Measurements from ENCODE around the gene CACNA1C.

CACNA1C gene

DNA sequence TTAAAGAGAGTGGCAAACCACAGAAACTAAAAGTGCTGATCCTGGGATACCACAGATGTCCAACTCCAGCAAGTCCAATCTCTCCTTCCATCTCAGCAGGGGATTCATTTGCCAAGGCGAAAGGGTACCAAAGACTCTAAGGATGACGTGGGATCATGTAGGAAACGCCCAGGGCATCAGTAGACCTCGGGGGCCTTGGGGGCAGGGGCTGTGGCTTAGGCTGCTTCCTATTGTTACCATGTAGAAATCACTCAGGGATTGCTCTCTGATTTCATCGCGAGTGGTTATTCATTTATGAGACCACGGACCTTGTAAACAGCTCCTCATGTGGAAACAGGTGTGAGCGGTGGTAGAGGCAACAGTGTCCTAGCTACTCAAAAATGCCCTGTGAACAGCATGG, 592.7 kb downstream of the CACNA1C start:
- TF ChIP-seq JUND (IDR thresholded peaks at IDR 0.05; ENCODE audit: low read depth), result no peak
- in situ Hi-C loops (cut with HindIII; ENCODE audit: low pct_unique_long_range_greater_than_20kb, low sequenced_read_pairs), result no loop called here
- DNase-seq (ENCODE audit: low read depth in 1 of 2, low spot score in 1 of 2), result no peak

DNA sequence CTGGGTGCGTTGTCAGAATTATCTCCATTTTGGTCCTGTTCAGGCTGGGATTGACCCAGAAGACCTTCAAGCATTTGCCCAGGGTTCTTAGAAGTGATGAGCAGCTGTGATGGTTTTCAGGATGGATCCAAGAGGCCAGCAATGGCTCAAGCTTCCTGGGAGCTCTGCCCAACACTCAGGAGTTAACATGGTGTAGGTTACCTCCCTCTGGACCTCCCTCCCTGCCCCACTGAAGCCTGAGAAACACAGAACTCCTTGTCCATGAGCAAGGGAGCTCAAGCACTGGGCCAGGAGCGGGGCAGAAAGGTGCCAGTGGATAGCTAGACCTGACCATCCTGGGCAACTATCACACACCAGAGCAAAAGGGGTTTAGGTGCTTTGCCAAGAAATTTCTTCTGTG, 593.6 kb downstream of the CACNA1C start:
- DNase-seq (ENCODE audit: low read depth in 1 of 2, low spot score in 1 of 2), result no peak
- no peak for TF ChIP-seq JUND (IDR thresholded peaks at IDR 0.05; ENCODE audit: low read depth)
- in situ Hi-C loops (cut with HindIII; ENCODE audit: low pct_unique_long_range_greater_than_20kb, low sequenced_read_pairs), result no loop called here

DNA sequence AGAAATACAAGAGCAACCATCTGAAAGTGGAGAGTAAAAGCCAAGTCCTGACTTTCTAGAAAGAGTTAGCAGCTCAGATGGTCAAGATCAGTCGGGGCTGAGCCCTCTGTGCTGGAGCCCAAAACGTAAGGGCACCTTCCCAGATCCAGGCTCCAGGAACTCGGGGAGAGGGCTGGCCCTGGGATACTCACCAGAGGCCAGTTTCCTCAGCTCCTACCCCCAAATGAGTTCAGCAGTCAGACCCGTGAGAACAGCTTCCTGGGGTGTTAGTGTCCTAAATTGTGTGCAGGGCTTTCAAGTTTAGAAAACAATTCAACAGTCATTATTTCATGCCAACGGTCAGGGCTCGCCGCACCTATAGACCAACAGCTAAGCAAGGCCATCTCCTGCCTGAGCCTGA, 594.4 kb downstream of the CACNA1C start:
- in situ Hi-C loops (cut with HindIII; ENCODE audit: low pct_unique_long_range_greater_than_20kb, low sequenced_read_pairs), result no loop called here
- DNase-seq (ENCODE audit: low read depth in 1 of 2, low spot score in 1 of 2), result no peak
- no peak for TF ChIP-seq JUND (IDR thresholded peaks at IDR 0.05; ENCODE audit: low read depth)

DNA sequence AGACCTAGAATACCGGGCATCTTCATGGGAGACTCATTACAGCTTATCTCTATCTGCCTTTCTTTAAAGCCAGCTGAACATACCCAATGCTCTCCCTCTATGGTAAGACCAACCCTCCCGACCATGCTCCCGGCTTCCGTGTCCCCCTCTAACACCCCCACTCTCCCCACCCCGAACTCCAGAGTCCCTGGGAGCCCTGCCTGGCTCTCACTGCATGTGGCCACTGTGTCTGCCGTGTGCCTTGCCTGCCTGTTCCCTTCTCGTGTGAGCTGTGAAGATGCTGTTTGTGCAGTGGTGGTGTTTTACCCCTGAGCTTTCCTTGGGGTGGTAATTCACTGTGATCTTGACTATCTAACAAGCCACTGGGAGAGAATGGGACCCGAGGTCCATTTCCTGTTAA, 595.6 kb downstream of the CACNA1C start:
- no peak for DNase-seq (ENCODE audit: low read depth in 1 of 2, low spot score in 1 of 2)
- in situ Hi-C loops (cut with HindIII; ENCODE audit: low pct_unique_long_range_greater_than_20kb, low sequenced_read_pairs), result no loop called here
- TF ChIP-seq JUND (IDR thresholded peaks at IDR 0.05; ENCODE audit: low read depth), result no peak

DNA sequence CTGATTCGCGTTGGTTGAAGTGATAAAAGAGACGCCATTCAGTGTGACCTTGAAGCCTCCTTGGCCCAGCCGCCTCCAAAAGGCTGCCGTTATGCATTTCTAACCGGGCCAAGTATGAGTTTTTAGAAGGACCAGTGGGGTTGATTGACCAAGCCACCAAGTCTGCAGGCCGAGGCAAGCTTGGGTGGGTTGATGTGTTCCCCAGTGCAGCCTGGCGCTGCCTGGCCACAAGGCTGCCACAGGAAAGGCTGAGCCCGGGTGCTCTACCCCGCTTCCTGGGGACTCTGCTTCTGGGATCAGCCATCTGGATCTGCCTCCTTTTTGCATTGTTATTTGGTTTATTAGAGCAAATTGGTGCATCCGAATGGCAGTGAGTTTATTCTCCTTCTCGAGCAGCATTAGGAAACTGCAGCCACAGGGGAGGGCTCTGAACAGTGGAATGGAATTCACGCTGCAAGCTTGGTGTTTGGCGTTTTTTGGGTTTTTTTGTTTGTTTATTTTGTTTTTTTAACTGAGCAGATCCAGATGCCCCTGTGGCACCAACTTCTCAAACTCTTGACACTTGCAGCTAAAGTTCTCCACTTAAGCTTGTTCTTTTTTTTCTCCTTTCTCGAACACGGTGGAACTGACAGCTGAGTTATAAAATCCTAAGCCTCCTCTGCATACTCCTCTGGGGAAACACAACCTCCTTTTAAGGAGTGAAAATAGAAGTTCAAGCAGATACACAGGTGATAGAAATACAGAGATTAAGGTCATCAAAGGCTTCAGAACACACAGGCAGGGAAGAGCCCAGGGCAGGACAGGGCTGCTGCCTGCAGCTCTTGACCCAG, 596.6 kb downstream of the CACNA1C start:
- no peak for TF ChIP-seq JUND (IDR thresholded peaks at IDR 0.05; ENCODE audit: low read depth)
- in situ Hi-C loops (cut with HindIII; ENCODE audit: low pct_unique_long_range_greater_than_20kb, low sequenced_read_pairs), result no loop called here
- DNase-seq (ENCODE audit: low read depth in 1 of 2, low spot score in 1 of 2), result no peak

DNA sequence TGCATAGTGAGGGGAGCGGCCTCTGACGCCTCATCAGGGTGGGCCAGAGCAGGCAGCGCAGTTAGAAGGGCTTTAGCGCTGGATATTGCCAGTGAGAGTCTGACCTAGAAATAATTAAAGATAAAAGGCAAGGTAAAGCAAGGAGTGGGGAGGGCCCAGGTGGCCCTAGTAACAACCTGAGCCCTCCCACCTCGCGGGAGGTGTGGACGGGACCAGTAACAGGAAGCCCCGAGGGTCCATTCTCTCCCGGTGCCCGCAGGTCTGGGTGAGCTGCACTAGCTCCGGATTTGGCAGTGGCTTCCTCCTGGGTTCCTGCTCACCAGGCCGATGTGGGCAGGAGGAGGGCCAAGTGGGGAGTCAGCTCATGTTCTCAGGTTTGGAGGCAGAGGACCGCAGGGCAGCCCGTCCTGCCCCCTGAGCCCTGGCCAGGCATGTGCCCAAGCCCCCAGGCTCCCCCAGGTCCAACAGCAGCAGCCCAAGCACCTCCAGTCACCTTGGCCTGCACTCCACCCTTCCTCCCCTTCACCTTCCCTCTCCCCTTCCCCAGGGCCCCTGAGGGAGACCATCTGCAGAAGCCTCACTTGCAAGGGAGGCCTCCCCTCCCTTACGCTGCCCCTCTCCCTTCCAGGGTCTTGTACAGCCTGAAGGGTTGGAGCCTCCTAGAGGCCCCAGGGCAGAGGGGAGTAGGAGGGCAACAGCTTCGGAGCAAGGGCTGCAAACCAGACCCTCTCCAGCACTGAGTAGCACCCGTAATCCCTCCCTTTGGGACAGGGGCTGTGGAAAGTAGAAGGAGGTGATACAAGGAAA, 597.7 kb downstream of the CACNA1C start:
- in situ Hi-C loops (cut with HindIII; ENCODE audit: low pct_unique_long_range_greater_than_20kb, low sequenced_read_pairs), result no loop called here
- no peak for TF ChIP-seq JUND (IDR thresholded peaks at IDR 0.05; ENCODE audit: low read depth)
- DNase-seq (ENCODE audit: low read depth in 1 of 2, low spot score in 1 of 2), result peak in 1 of 2 experiments; percentile 43

DNA sequence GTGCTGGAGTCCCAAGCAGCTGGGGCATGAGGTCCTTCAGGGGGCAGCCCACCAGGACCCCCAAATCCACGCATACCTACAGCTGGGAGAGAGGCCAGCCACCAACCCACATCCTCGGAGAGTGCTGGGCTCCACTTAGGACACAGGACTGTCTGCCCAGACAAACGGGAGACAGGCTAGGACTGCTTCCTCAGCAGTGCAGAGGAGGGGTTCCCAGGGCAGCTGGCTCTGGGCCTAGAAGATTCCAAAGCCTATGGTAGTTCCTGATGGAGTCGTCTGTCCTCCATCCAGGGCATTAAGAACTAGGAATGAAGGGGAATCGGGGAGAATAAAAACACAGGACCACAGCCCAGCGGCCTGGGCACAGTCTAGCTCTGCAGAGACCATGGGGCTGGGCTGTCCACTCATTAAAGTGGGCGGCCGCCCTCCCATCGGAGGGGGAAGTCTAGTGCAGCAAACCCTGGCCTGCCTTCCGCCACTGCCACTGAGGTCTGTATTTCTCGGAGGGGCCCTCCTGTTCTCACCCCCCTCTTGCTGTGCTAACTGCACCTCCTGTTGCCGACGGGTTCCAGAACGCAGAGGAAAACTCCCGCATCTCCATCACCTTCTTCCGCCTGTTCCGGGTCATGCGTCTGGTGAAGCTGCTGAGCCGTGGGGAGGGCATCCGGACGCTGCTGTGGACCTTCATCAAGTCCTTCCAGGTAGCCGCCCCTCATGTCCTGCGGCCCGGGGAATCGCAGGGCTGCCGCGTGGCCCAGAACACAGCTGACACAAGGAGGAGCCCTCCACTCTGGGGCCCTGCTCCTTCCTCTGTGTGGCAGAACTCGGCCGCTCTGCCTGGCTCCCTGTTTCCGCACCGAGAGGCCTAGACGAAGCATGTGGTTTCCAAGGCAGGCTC, 598.5 kb downstream of the CACNA1C start:
- in situ Hi-C loops (cut with HindIII; ENCODE audit: low pct_unique_long_range_greater_than_20kb, low sequenced_read_pairs), result no loop called here
- no peak for DNase-seq (ENCODE audit: low read depth in 1 of 2, low spot score in 1 of 2)
- no peak for TF ChIP-seq JUND (IDR thresholded peaks at IDR 0.05; ENCODE audit: low read depth)

DNA sequence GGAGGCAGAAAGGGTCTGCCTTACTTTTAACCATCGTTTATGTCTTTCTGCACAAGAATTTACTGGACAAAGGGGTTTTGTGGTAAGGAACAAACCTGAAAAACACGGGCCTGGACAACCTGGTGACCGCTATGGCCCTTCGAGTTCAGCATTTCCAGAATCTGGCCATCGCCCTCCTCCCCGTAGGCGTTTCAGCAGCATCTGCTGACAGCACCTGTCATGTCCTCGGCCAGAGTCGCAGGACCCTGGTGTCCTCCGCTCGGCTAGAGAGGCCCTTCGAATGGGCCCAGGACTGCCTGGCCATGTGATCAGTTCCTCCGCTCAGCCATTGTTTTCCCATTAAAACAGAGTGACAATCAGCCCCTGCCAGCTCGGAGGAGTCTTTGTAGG, 599.2 kb downstream of the CACNA1C start:
- TF ChIP-seq JUND (IDR thresholded peaks at IDR 0.05; ENCODE audit: low read depth), result no peak
- DNase-seq (ENCODE audit: low read depth in 1 of 2, low spot score in 1 of 2), result no peak
- in situ Hi-C loops (cut with HindIII; ENCODE audit: low pct_unique_long_range_greater_than_20kb, low sequenced_read_pairs), result no loop called here

DNA sequence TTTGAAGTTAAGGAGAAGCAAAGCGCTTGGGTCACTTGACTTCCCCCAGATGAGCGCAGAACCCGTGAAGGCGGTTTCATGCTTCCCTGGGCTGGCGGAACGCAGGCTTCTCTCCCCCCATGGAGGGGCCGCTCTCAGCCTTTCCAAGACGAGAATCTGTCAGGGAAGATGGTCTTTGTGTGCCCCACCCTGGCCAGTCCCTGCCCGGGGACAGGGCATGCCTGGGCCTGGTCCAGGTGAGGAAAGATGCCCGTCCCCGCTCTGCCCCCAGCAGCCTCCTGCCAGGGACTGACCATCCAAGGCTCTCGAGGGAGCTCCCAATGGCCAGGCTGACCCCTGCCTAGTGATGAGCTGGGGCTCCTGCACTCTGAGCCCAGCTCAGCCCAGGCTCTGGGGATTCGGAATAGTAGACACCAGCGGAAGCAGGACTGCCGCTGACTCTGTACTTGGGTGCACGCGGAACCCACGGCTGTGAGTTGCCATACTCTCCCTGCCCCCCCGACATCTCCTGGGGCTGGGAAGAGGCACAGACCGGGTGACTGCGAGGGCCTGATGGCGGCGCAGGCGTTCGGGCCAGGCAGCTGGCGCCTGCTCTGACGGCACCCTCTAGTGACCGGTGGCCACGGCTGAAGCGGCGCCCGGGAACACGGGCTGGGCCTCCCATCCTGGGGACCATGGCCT, 599.8 kb downstream of the CACNA1C start:
- in situ Hi-C loops (cut with HindIII; ENCODE audit: low pct_unique_long_range_greater_than_20kb, low sequenced_read_pairs), result no loop called here
- no peak for TF ChIP-seq JUND (IDR thresholded peaks at IDR 0.05; ENCODE audit: low read depth)
- no peak for DNase-seq (ENCODE audit: low read depth in 1 of 2, low spot score in 1 of 2)

DNA sequence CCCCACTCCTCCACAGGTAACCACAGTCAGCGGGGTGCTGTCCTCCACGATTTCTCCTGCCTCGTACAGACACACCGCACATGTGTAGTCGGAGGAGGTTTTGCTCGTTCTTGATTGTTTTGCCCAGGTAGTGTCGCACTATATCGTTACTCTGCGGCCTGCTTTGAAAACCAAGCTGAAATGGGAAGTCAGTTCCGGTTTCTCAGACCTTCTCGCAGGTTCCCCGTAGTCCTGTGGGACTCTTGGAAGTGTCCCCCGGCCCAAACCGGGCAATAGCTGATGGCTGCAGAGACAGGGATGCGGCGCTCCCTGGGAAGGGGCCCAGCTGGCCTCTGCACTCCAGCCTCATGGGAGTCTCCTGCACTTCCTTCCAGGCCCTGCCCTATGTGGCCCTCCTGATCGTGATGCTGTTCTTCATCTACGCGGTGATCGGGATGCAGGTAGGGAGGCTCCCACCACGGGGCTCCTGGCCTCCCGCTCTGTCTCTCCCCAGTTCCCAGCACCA, 600.7 kb downstream of the CACNA1C start:
- in situ Hi-C loops (cut with HindIII; ENCODE audit: low pct_unique_long_range_greater_than_20kb, low sequenced_read_pairs), result no loop called here
- TF ChIP-seq JUND (IDR thresholded peaks at IDR 0.05; ENCODE audit: low read depth), result no peak
- DNase-seq (ENCODE audit: low read depth in 1 of 2, low spot score in 1 of 2), result no peak

DNA sequence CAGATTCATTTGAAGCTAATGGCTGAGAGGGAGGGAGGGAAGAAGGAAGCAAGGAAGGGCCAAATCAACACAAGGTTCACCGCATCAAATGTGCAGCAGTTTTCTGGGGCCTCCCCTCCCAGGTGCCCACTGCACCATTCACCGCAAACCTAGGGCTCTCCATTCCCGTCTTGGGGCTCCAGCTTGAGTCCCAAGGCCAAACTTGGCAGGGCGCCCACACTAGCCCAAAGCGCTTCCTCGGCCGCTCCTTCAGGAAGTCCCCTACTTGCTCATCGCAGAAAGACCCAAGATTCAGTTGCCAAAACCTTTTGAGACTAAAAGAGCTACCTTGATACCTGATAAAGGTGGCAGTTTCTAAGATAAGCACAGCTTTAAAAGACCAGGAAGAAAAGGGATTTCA, 601.5 kb downstream of the CACNA1C start:
- DNase-seq (ENCODE audit: low read depth in 1 of 2, low spot score in 1 of 2), result no peak
- in situ Hi-C loops (cut with HindIII; ENCODE audit: low pct_unique_long_range_greater_than_20kb, low sequenced_read_pairs), result no loop called here
- TF ChIP-seq JUND (IDR thresholded peaks at IDR 0.05; ENCODE audit: low read depth), result no peak

DNA sequence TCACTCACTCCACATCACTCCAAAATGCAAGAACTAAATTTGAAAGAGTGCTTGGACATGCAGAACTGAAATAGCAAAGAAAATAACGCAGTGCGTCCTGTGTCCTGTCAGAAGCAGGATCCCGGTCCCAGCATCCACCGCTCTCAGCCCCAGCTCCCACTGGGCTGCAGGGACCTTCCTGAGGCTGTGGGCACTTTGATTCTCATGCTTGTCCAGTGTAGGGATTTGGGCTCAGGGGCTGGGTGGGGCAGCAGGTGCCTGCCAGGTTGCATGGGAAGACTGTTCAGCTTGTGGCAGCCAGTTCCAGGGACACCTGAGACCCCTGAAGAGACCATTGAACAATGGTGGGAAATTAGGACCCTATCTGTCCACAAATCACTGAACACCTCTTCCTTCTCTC, 602.0 kb downstream of the CACNA1C start:
- no peak for DNase-seq (ENCODE audit: low read depth in 1 of 2, low spot score in 1 of 2)
- in situ Hi-C loops (cut with HindIII; ENCODE audit: low pct_unique_long_range_greater_than_20kb, low sequenced_read_pairs), result no loop called here
- TF ChIP-seq JUND (IDR thresholded peaks at IDR 0.05; ENCODE audit: low read depth), result no peak
